ENCODE measurements around the gene FRMPD4. TPM values are rescaled to one million over a fixed set of nuclear protein-coding genes. Genes with fewer than 3 reads are reported as not detected.

The FRMPD4 gene
- total RNA-seq, 1 donor from 2014 or later, result 1.7 TPM

DNA sequence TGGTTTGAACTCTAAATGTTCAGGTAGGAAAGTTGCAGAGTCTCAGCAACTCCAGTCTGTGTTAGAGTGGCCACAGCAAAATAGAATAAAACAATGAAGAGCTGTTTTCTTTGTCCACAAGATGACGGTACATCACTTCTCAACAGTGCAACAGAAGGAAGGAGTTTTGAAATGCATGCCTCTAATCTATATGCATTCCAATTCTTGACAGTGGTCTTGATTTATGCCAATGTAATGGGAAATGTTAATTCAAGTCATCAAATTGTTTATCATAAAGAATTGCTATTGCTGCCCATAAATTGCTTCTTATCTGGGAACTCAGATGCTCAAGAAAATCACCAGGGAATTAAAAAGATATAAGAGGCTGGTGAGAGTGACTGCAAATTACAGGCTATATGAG is 457.4 kb downstream of the FRMPD4 start:
- Mint-ChIP-seq H3K36me3 (ENCODE audit: unreplicated experiment) (no peaks in the 10 kb centered on the region), H3K4me1 (ENCODE audit: unreplicated experiment) (no peaks in the 10 kb centered on the region), H3K27me3 (ENCODE audit: unreplicated experiment) (no peaks in the 10 kb centered on the region), H3K4me3 (ENCODE audit: unreplicated experiment) (no peak overlapping the region), H3K9me3 (ENCODE audit: unreplicated experiment) (no peaks in the 10 kb centered on the region), H3K27ac (ENCODE audit: unreplicated experiment) (no peak overlapping the region)
- no peak for TF ChIP-seq CTCF (IDR thresholded peaks at IDR 0.05)
- no peak for DNase-seq (ENCODE audit: extremely low spot score, unreplicated experiment)

GRCh38 chrX:12610079-12610478 is 471.8 kb downstream of the FRMPD4 start:
- peaks cover 15% of the 10 kb centered on the region for H3K9me3 Mint-ChIP-seq (ENCODE audit: unreplicated experiment)
- no peak overlapping the region for H3K27ac Mint-ChIP-seq (ENCODE audit: unreplicated experiment)
- no peak for TF ChIP-seq CTCF (IDR thresholded peaks at IDR 0.05)
- H3K4me3 Mint-ChIP-seq (ENCODE audit: unreplicated experiment), result no peak overlapping the region
- H3K36me3 Mint-ChIP-seq (ENCODE audit: unreplicated experiment), result peaks cover 2% of the 10 kb centered on the region
- no peaks in the 10 kb centered on the region for H3K27me3 Mint-ChIP-seq (ENCODE audit: unreplicated experiment)
- H3K4me1 Mint-ChIP-seq (ENCODE audit: unreplicated experiment), result no peaks in the 10 kb centered on the region
- no peak for DNase-seq (ENCODE audit: extremely low spot score, unreplicated experiment)

- H3K27ac Mint-ChIP-seq (ENCODE audit: unreplicated experiment), result no peak overlapping the region
- DNase-seq (ENCODE audit: extremely low spot score, unreplicated experiment), result no peak
- H3K36me3 Mint-ChIP-seq (ENCODE audit: unreplicated experiment), result peaks cover 2% of the 10 kb centered on the region
- H3K4me3 Mint-ChIP-seq (ENCODE audit: unreplicated experiment), result no peak overlapping the region
- H3K4me1 Mint-ChIP-seq (ENCODE audit: unreplicated experiment), result no peaks in the 10 kb centered on the region
- peaks cover 15% of the 10 kb centered on the region for H3K9me3 Mint-ChIP-seq (ENCODE audit: unreplicated experiment)
- no peaks in the 10 kb centered on the region for H3K27me3 Mint-ChIP-seq (ENCODE audit: unreplicated experiment)
- no peak for TF ChIP-seq CTCF (IDR thresholded peaks at IDR 0.05)
These were observed 473.2 kb downstream of the FRMPD4 start for GRCh38 chrX:12611471-12611870.

DNA sequence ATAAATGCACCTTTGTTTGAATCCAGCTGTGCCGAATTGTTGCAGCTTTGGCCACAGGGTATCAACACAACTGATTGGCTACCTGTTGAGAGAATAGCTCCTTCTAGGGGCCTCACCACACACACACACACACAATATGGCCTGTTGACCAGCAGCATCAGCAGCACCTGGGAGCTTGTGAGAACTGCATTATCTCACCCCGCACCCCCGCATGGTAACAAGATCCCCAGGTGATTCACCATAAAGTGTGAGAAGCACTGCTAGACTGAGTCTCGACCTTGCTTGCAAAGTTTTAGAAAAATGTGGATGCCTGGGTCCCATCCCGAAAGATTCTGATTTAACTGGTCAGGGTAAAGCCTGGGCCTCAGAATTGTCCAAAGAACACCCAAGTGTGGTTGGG is 476.0 kb downstream of the FRMPD4 start:
- Mint-ChIP-seq H3K4me3 (ENCODE audit: unreplicated experiment) (no peak overlapping the region), H3K27me3 (ENCODE audit: unreplicated experiment) (no peaks in the 10 kb centered on the region), H3K4me1 (ENCODE audit: unreplicated experiment) (no peaks in the 10 kb centered on the region), H3K9me3 (ENCODE audit: unreplicated experiment) (peaks cover under 1% of the 10 kb centered on the region), H3K36me3 (ENCODE audit: unreplicated experiment) (peaks cover 2% of the 10 kb centered on the region), H3K27ac (ENCODE audit: unreplicated experiment) (no peak overlapping the region)
- no peak for DNase-seq (ENCODE audit: extremely low spot score, unreplicated experiment)
- TF ChIP-seq CTCF (IDR thresholded peaks at IDR 0.05), result no peak

- no peaks in the 10 kb centered on the region for H3K27me3 Mint-ChIP-seq (ENCODE audit: unreplicated experiment)
- no peak overlapping the region for H3K4me3 Mint-ChIP-seq (ENCODE audit: unreplicated experiment)
- H3K4me1 Mint-ChIP-seq (ENCODE audit: unreplicated experiment), result no peaks in the 10 kb centered on the region
- H3K27ac Mint-ChIP-seq (ENCODE audit: unreplicated experiment), result no peak overlapping the region
- DNase-seq (ENCODE audit: extremely low spot score, unreplicated experiment), result no peak
- peaks cover 2% of the 10 kb centered on the region for H3K36me3 Mint-ChIP-seq (ENCODE audit: unreplicated experiment)
- H3K9me3 Mint-ChIP-seq (ENCODE audit: unreplicated experiment), result no peaks in the 10 kb centered on the region
- TF ChIP-seq CTCF (IDR thresholded peaks at IDR 0.05), result no peak
These were observed 476.8 kb downstream of the FRMPD4 start for GRCh38 chrX:12615061-12615460.

All from osteocyte (in vitro differentiated cells).